ENCODE measurements around the gene ETV6. TPM values are rescaled to one million over a fixed set of nuclear protein-coding genes. Genes with fewer than 3 reads are reported as not detected.

Gene ETV6
- total RNA-seq, 1 donor from 2014 or later: 16.1 TPM

DNA sequence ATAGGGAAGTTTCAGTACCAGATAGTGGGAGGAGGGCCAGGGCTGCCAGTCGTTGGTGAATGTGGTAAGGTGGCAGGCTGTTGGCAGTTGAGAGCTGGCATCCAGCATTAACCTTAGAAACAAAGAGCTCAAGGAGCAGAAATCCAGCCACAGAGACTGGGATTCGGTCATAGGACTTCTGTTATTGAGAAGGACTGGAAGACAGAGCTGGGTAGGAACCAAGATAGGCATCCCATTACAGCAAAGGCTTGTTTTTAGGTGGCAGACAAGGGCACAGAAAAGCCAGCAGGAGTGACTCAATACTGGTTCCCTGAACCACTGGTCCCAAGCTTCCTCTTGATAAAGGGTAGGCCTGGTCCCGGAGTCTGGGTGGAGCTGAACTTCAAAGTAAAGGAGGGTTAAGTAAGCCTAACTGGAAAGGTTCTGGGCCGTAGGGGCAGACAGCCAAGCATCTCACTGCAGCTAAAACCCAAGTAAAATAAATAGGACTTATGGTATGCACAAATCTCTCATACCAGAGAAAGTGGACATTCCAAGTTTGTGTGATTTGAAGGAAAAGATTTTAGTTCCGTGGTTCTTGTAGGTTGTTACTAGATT is 147.9 kb downstream of the ETV6 start:
- DNase-seq: no peak
- intact Hi-C loops (cut with DNase I): no loop called here
- ATAC-seq (ENCODE audit: poor library complexity): no peak

- intact Hi-C loops (cut with DNase I): no loop called here
- ATAC-seq (ENCODE audit: poor library complexity) (no peak), DNase-seq (no peak)
These were observed 148.7 kb downstream of the ETV6 start for GRCh38 chr12:11798006-11798708.

DNA sequence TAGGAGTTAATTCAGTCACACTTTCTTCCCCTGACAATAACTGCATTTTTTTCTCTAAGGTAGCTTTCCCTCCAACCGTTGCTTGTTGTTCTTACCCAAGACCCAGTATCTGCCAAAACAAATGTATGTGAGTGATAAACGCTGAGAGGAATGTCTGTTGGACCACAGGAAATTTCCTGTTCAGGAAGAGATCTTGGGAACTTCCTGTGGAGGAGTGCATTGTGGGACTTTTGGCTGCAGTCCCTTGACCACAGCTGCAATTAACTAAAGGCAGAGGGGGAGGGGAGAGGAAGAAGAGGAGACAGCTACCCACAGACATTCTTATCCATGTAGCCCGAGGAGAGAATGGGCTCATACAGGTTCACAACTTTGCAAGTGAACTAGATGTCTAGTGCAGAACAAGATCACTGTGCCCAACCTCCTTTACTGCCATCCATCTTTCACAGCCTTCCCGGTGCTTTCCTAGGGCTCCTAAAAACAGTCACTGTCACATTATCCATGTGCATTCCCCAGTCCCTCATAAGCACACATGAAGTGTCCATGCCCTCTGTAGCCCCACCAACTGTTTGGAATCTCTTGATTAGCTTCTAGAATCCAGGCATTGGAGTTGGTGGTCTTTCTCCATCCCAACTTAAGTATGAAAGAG is 149.5 kb downstream of the ETV6 start:
- ATAC-seq (ENCODE audit: poor library complexity) (no peak), DNase-seq (no peak)
- intact Hi-C loops (cut with DNase I): no loop called here

GRCh38 chr12:11799502-11799873 is 150.0 kb downstream of the ETV6 start:
- DNase-seq (no peak), ATAC-seq (ENCODE audit: poor library complexity) (no peak)
- intact Hi-C loops (cut with DNase I): no loop called here

DNA sequence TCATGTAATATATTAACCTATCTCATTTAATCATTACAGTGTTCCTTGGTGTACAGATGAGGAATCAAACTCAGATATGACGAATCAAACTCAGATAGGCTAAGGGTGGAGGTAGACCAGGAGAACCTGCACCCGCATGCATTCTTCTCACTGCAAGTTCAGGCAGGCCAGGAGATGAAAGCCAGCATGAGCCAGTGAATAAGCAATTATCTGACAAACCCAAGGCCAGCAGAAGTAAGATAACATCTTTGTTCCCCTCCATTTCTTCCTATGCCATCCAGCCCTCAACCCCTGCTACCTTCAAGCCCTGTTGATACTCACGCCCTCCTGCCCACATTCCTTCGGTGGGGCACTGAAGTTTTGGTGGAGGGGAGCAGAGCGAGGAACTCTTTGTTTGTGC is 152.2 kb downstream of the ETV6 start:
- no peak for ATAC-seq (ENCODE audit: poor library complexity)
- intact Hi-C loops (cut with DNase I): no loop called here

DNA sequence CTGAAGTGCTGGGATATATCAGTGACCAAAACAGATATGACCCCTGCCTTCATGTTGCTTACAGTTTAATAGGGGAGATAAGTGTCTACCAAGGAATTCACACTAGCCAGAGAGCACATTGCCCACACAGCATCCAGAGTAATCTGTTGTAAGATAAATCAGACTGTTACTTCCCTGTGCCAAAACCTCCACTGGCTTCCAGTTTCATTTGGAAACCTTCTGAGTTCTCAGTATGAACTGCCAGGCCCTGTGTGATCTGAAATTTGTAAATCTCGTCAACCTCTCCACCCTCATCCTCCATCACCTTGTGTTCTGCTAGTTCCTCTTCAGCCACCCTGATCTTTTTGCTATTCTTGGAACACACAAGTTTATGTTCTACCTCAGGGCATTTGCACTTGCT is 154.7 kb downstream of the ETV6 start:
- no peak for DNase-seq
- intact Hi-C loops (cut with DNase I): no loop called here
- ATAC-seq (ENCODE audit: poor library complexity): no peak

More for the DNA sequence above, 152.2 kb downstream of the ETV6 start:
- no peak for DNase-seq

GRCh38 chr12:11805043-11805442 is 155.6 kb downstream of the ETV6 start:
- intact Hi-C loops (cut with DNase I): no loop called here
- DNase-seq: no peak
- ATAC-seq (ENCODE audit: poor library complexity): no peak

DNA sequence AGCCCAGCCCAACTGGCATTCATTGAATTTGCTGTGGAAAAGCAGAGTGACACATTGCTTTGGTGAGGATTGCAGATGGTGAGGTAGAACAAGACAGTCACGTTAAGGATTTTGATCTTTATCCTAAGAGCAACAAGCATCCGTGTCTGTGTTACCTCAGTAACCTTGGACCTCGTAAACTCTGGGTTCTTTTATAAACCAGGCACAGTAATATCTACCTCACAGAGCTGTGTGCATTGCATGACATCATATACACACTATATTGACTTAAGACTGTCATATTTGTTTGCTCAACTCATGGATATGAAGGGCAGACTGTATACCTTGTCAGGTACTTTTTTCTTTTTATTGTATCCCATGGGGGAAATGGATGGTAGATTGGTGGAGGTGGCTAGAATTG is 156.2 kb downstream of the ETV6 start:
- no peak for ATAC-seq (ENCODE audit: poor library complexity)
- intact Hi-C loops (cut with DNase I): no loop called here
- DNase-seq: no peak

GRCh38 chr12:11807458-11807857 is 158.0 kb downstream of the ETV6 start:
- intact Hi-C loops (cut with DNase I): no loop called here
- no peak for DNase-seq
- no peak for ATAC-seq (ENCODE audit: poor library complexity)

- intact Hi-C loops (cut with DNase I): no loop called here
- ATAC-seq (ENCODE audit: poor library complexity) (no peak), DNase-seq (no peak)
These were observed 159.5 kb downstream of the ETV6 start for GRCh38 chr12:11808931-11809330.

- intact Hi-C loops (cut with DNase I): no loop called here
- ATAC-seq (ENCODE audit: poor library complexity): no peak
- DNase-seq: no peak
These were observed 160.7 kb downstream of the ETV6 start for GRCh38 chr12:11810206-11810545.

DNA sequence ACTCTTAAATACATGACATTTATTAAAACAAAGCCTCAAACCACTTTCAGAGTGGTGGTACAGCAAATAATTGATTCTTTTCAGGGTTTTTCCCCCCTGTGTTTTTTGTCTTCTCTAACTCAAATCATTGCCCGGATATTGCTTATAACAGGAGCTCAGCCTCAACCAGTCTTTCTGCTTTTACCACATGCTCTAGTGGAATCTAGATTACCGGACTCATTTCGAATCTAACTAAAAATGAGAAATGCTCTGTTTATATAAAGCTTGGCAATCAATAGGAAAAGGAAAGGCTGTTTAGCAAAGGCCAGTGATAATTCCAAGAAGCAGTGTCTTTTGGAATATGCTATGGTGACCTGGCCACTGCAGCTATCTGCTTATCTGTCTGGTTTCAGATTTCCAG is 161.5 kb downstream of the ETV6 start:
- intact Hi-C loops (cut with DNase I): no loop called here

DNA sequence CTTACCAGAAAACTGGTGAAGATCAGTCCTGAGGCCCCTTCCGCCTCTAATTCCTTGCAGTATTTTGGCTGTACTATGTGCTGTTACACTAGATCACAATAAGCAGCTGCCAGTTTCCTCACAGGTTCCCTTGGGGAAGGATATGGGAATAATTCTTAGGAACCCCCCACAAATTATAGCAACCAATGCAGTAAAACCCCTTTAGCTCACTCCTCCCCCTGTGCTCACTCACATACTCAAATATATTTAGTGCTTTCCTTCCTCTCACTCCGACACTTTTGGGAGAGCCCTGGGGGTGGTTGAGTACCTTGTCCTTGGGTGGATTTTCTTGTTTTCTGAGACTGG is 162.7 kb downstream of the ETV6 start:
- ATAC-seq (ENCODE audit: poor library complexity) (no peak), DNase-seq (no peak)
- intact Hi-C loops (cut with DNase I): no loop called here

More for the DNA sequence above, 161.5 kb downstream of the ETV6 start:
- DNase-seq (no peak), ATAC-seq (ENCODE audit: poor library complexity) (no peak)

GRCh38 chr12:11812586-11813437 is 163.3 kb downstream of the ETV6 start:
- DNase-seq: peak; percentile 57
- intact Hi-C loops (cut with DNase I): no loop called here

GRCh38 chr12:11813438-11813813 is 164.0 kb downstream of the ETV6 start:
- intact Hi-C loops (cut with DNase I): no loop called here
- DNase-seq (no peak), ATAC-seq (ENCODE audit: poor library complexity) (peak; percentile 28)

More at GRCh38 chr12:11812586-11813437, 163.3 kb downstream of the ETV6 start:
- peak; percentile 73 for ATAC-seq (ENCODE audit: poor library complexity)

- ATAC-seq (ENCODE audit: poor library complexity) (no peak), DNase-seq (no peak)
- intact Hi-C loops (cut with DNase I): no loop called here
These were observed 164.9 kb downstream of the ETV6 start for GRCh38 chr12:11814374-11814773.

GRCh38 chr12:11815397-11815796 is 165.9 kb downstream of the ETV6 start:
- intact Hi-C loops (cut with DNase I): no loop called here

GRCh38 chr12:11819643-11820042 is 170.2 kb downstream of the ETV6 start:
- ATAC-seq (ENCODE audit: poor library complexity) (no peak), DNase-seq (no peak)
- intact Hi-C loops (cut with DNase I): no loop called here

More at GRCh38 chr12:11815397-11815796, 165.9 kb downstream of the ETV6 start:
- DNase-seq (no peak), ATAC-seq (ENCODE audit: poor library complexity) (no peak)

GRCh38 chr12:11820476-11820875 is 171.0 kb downstream of the ETV6 start:
- no peak for ATAC-seq (ENCODE audit: poor library complexity)
- DNase-seq: no peak
- intact Hi-C loops (cut with DNase I): no loop called here
